NCI-H524 (cell line): ENCODE data around the gene DDAH2.

Experiments
- DNase-seq, 2 experiments: peaks; one replicate each; lab custom pipeline; 2025; lab: John Stamatoyannopoulos, UW

DDAH2 gene

DNA sequence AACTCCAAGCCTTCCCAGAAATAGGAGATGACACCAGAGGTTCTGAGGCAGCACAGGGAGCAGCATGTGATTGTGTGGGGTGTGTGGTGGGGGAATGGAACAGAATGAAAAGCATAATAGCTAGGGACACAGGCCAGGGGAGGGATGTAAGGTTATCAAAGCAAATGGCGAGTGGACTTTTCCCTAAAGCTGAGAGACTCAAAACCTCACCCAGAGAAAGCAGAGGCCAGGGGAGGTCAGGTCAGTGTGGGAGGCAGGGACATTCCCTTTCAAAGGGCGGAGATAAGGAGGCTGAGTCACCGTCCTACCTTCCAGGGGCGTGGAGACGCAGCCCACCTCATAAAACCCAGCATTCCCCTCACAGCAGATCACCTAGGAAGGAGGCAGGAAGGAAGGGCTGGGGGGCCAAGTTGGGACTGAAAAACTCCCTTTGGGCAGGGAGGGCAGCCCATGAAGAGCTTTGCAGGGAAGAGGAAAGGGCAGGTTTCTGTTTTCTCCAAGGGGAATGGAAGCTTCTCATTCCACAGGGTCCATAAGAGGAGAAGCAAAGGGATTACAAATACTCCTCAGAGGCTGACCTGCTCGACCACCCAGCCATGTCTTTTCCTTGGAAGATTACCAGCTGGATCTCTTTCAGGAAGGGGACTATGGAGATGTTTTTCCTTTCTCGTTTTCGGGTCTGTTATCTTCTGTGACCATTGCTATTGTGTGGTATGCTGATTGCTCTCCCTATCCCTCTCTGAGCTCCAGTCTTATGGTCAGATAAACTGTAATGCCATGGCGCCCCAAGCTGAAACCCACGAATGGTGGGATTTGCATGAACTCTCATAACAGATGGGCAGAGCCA lies 38.6 kb downstream of the DDAH2 start:
- DNase-seq, result no peak

DNA sequence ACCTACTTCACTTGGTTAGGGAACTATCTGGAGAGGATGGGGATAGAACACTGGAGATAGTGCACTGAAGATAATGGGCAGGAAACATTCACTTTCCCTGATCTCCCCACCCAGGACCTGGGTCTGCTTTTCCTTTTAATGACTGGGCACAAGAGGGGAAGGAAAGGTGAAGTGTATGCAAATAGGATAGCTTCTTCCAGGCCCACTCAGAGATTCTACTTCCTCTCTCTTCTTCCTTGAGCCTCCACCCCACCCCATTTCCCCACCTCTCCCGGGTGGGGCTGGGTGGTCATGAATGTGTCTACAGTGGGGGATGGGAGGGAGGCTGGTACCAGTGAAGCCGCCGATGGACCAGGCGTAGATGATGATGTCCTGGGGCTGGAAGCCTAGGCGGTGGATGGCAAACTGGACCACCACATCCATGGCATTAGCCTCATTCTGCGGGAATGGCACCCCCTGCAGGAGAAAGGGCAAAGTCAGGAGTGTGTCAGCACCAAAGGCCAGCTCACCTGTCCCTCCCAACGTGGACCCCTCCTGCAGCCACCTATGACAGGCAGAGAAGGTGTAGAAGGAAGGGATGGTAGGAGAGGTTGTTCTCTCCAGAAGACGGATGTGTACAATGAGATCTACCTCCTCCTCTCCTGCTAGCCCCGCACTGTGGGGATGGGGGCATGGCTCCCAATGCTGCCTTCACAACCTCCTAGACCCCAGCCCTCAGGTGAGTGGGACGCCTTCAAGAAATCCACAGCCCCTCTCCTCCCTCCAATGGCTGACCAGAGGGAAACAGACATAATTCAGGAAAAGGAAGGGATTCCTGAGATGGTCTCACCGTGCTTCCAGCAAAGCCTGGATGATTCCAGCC lies 39.6 kb downstream of the DDAH2 start:
- DNase-seq, result no peak

DNA sequence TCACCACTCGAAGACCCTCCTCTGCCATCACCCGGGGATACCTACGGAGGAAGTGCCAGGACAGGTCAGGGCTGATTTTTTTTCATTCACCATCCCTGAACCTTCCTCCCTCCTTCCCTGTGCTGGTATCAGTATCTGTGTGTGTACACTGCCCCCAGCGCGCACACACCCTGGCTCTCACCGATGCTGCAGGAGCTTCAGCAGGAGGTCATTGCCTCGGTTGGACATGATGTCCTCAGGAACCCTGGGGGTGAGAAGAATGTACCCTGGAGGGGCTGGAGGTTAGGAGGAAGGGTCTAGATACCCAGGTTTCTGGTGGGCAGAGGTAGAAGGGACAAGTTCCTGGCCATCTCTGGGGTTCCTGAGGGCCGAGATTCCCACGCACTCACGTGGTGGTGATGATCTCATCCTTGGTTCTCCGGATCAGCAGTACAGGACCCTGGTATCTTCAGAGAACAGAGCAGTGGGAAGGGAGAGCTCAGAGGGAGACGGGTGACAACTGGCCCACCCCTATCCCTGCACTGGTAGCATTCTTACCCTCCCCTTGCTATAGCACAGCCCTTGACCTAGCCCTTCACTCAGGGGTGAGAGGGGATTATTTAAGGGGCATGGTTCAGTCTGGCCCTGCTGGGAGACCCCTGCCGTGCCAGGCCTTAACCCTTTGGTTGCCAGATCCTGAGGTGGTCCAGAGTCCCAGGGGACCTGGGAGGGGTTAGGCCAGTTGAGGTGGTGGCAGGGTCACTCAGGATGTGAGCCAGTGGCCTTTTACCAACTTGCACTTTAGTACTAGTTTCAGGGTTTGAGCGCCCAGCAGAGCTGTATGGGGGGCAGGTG lies 41.0 kb downstream of the DDAH2 start:
- DNase-seq, result no peak

DNA sequence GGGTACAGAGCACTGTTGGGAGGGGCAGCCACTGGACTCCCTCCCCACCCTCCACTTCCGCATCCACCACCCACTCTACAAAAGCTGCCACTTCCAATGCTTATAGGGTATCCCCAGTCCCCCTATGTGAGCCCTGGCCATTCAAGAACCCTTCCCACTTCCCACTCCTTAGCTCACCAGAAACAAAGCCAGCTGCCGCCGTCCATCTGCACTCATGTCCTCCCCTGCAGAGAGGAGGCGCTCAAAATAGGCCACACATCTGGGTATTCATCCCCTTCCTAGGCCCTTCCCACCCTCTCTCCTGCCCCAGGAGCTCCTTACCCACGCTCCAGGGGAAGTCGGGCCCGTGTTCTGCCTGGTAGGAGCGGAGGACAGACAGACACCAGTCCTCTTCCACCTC lies 41.8 kb downstream of the DDAH2 start:
- no peak for DNase-seq

- DNase-seq, result no peak
Measured at GRCh38 chr6:31686483-31686882, 42.6 kb downstream of the DDAH2 start.

GRCh38 chr6:31683591-31683990 lies 45.5 kb downstream of the DDAH2 start:
- no peak for DNase-seq

- peak; percentile 53 to 56 for DNase-seq
Measured at GRCh38 chr6:31681135-31681671, 47.9 kb downstream of the DDAH2 start.

DNA sequence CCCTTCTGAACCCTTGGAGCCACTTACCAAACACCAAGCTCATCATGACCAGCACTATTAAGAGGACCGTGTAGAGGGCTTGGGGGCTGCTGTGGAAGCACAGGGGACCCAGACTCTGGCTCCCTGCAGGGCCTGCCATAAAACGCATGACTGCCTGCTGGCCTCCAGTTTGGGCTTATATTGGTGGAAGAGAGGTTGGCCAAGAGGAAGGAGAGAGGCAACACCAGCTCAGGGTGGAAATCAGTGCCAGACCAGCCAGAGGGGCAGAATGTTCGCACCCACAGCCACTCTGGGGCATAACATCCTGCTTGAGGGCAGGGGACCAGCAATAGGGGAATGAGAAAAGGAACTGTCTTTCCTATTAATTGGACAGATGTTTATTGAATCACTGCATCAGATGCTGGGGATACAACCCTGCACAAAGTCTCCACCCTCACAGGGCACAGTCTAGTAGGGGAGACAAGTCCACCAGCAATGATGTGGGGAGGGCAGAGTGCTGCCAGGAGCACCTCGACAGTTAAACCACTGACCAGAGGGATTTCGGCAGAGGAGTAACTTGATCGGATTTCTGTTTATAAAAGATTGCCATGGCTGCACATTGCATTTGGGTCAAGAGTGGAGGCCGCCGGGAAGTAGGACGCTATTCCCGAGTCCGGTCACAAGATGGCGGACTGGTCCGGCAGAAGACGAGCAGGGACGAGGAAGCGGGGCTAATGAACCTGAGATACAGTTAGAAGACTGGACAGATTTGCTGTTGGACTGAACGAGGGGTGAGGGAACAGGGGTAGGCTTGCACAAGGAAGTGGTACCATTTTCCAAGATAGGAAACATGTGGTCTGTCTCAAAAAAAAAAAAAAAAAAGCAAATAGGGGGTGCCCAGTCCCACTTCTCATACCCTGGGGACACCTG lies 48.6 kb downstream of the DDAH2 start, which contains the start of gene LY6G5C:
Gene LY6G5C (minus strand): TSS at position 842 of the 909 bp plus-strand sequence. CDS start 694 bp downstream, at position 148.
- DNase-seq, result peak; percentile 66 to 85

DNA sequence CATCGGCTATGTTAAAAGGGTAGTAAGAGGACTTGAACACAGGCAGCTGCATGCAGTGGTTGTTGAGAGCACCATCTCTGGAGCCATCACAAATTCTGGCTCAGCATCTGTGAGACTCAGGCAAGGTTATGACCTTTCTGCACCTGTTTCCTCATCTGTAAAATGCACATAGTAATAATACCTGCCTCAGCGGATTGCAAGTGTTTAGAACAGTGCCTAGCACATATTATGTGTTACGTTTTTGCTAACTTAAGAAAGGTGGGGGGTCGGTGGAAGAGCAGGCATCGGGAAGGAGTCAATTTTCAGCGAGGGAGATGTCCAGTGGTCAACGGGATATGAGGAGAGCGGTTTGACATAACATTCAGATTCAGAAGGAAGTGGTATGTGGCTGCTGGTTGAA lies 51.1 kb downstream of the DDAH2 start:
- DNase-seq, result no peak
